Vagina (tissue), 2 donors: ENCODE data around the gene HS6ST3. TPM values are rescaled to one million over a fixed set of nuclear protein-coding genes. Genes with fewer than 3 reads are reported as not detected.

Experiments used
- DNase-seq, 2 donors: peaks; one replicate each; pipeline ENCODE4 v3.0.0-alpha.2; 2017; ENCODE audit errors: extremely low spot score in 2 of 2
- H3K27ac ChIP-seq: fragments of 200-600 bp; sonication (generic); one replicate; pipeline ENCODE4 v1.5.1; 2019
- H3K27me3 ChIP-seq: fragments of 200-600 bp; sonication (generic); one replicate; pipeline ENCODE4 v1.5.1; 2019
- H3K36me3 ChIP-seq, 2 donors: fragments of 200-600 bp; sonication (generic); one replicate each; pipeline ENCODE4 v1.5.1; 2017 to 2019
- H3K4me1 ChIP-seq: fragments of 200-600 bp; sonication (generic); one replicate; pipeline ENCODE4 v1.5.1; 2019
- H3K4me3 ChIP-seq, 2 donors: fragments of 200-600 bp; sonication (generic); 1 replicate in 1 of 2; 2 replicates in 1 of 2; pipeline ENCODE4 v1.5.1; 2016 to 2019
- H3K9me3 ChIP-seq: fragments of 200-600 bp; sonication (generic); one replicate; pipeline ENCODE4 v1.5.1; 2019
- POLR2A ChIP-seq, 2 donors: fragments of 450-650 bp; IDR thresholded peaks; one replicate each; pipeline ENCODE4 v1.6.1; 2017; ENCODE audit warnings: antibody characterized with exemption in 2 of 2, mild to moderate bottlenecking in 2 of 2, moderate library complexity in 2 of 2
- POLR2AphosphoS5 ChIP-seq, 2 donors: sonication (generic); formaldehyde crosslinking; IDR thresholded peaks; one replicate each; pipeline ENCODE4 v1.9.0; 2017; ENCODE audit warnings: antibody characterized with exemption in 2 of 2, mild to moderate bottlenecking in 2 of 2, low read depth in 1 of 2; ENCODE audit not compliant: insufficient read depth in 1 of 2
- intact Hi-C: fragments of 100-400 bp; cut with DNase I; formaldehyde crosslinking; loops from one replicate; pipeline ENCODE4 v1.15.1; 2023
- total RNA-seq: library from RNA; depleted of rRNA; stranded (reverse); fragments of >200 nt; gene quantifications from one replicate; pipeline ENCODE4 v1.2.3, GENCODE V29; 2016
- TF ChIP-seq, protein P1 (sequence below), 3 experiments: fragments of 450-650 bp in 2 of 3; fragments of 200-600 bp in 1 of 3; sonication (generic) in 1 of 3; IDR thresholded peaks; one replicate each; pipeline ENCODE4 v1.5.1; 2017 to 2019; ENCODE audit warnings: antibody characterized with exemption in 3 of 3, mild to moderate bottlenecking in 2 of 3, moderate library complexity in 2 of 3

The HS6ST3 gene
- total RNA-seq, 1 donor from 2014 or later, result 0.49 TPM

DNA sequence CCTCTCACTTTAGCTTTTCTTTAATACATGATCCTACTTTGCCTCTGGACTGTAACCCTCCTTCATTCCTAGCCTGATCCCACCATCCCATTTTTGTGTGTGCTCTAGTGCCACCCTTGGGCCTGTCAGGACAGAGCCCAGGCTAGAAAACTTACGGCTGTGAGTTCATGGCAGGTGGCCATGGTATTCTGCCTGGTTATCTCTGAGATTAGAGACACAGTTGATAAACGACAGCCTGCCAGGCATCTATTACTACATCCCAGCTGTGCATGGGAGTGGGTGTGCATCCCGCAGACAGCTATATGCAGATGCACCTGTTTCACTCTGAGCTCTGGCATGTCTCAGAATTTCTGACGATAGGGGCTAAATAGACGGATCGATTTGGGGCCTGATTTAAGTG, 110.9 kb downstream of the HS6ST3 start:
- H3K27me3 ChIP-seq, result no peaks in the 10 kb centered on the region
- TF ChIP-seq, protein P1, sequence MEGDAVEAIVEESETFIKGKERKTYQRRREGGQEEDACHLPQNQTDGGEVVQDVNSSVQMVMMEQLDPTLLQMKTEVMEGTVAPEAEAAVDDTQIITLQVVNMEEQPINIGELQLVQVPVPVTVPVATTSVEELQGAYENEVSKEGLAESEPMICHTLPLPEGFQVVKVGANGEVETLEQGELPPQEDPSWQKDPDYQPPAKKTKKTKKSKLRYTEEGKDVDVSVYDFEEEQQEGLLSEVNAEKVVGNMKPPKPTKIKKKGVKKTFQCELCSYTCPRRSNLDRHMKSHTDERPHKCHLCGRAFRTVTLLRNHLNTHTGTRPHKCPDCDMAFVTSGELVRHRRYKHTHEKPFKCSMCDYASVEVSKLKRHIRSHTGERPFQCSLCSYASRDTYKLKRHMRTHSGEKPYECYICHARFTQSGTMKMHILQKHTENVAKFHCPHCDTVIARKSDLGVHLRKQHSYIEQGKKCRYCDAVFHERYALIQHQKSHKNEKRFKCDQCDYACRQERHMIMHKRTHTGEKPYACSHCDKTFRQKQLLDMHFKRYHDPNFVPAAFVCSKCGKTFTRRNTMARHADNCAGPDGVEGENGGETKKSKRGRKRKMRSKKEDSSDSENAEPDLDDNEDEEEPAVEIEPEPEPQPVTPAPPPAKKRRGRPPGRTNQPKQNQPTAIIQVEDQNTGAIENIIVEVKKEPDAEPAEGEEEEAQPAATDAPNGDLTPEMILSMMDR (IDR thresholded peaks at IDR 0.05), result no peak
- TF ChIP-seq POLR2AphosphoS5 (IDR thresholded peaks at IDR 0.05; ENCODE audit: insufficient read depth in 1 of 2, low read depth in 1 of 2), result no peak
- TF ChIP-seq POLR2A (IDR thresholded peaks at IDR 0.05), result no peak
- no peak for DNase-seq
- no peak overlapping the region for H3K27ac ChIP-seq
- no peaks in the 10 kb centered on the region for H3K4me1 ChIP-seq
- H3K4me3 ChIP-seq, result no peak overlapping the region
- H3K36me3 ChIP-seq, result no peaks in the 10 kb centered on the region
- no peaks in the 10 kb centered on the region for H3K9me3 ChIP-seq
- intact Hi-C loops, result no loop called here

DNA sequence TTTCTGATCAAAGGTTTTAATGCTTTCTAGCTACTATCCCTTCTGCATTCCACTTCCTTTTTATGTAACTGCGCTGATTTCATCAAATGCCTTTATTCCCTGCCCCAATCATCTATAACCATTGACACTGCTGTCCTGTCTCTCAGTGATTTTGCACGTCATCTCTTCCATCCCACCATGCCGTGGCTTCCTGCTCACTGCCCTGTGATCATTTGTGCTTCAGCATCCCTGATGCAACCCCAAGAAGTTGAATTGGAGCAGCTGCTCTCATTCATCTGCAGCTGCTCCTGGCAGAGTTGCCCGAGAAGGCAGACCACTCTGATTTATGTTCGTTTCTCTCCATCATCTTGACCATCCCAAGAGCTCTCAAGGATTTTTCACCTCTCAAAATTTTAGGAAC, 112.4 kb downstream of the HS6ST3 start:
- DNase-seq, result no peak
- H3K27ac ChIP-seq, result no peak overlapping the region
- intact Hi-C loops, result no loop called here
- no peaks in the 10 kb centered on the region for H3K27me3 ChIP-seq
- no peak overlapping the region for H3K4me3 ChIP-seq
- TF ChIP-seq POLR2AphosphoS5 (IDR thresholded peaks at IDR 0.05; ENCODE audit: insufficient read depth in 1 of 2, low read depth in 1 of 2), result no peak
- no peak for TF ChIP-seq POLR2A (IDR thresholded peaks at IDR 0.05)
- TF ChIP-seq, protein P1 (IDR thresholded peaks at IDR 0.05), result no peak
- no peaks in the 10 kb centered on the region for H3K9me3 ChIP-seq
- no peaks in the 10 kb centered on the region for H3K4me1 ChIP-seq
- no peaks in the 10 kb centered on the region for H3K36me3 ChIP-seq

DNA sequence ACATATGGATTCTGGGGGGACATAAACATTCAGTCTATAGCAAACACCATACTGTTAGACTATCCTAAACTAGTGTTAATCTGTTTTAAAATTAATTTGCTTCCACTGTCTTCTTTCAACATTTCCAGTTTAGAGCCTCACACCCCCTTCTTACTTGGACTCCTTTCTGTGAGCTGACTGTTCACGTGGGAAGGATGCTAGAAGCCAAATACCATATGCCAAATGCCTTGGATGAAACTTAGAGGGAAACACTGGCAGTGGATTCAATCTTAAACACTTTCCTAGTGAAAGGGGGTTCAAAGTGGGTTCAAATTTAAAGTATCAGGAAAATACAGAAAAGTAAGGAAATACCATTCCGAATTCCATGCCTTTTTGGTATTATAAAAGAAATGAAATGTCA, 113.6 kb downstream of the HS6ST3 start:
- no peak for TF ChIP-seq POLR2AphosphoS5 (IDR thresholded peaks at IDR 0.05; ENCODE audit: insufficient read depth in 1 of 2, low read depth in 1 of 2)
- no peak for TF ChIP-seq POLR2A (IDR thresholded peaks at IDR 0.05)
- TF ChIP-seq, protein P1 (IDR thresholded peaks at IDR 0.05), result no peak
- Histone ChIP-seq H3K9me3 (no peaks in the 10 kb centered on the region), H3K4me3 (no peak overlapping the region), H3K27ac (no peak overlapping the region), H3K27me3 (no peaks in the 10 kb centered on the region), H3K36me3 (no peaks in the 10 kb centered on the region), H3K4me1 (no peaks in the 10 kb centered on the region)
- intact Hi-C loops, result no loop called here
- no peak for DNase-seq

DNA sequence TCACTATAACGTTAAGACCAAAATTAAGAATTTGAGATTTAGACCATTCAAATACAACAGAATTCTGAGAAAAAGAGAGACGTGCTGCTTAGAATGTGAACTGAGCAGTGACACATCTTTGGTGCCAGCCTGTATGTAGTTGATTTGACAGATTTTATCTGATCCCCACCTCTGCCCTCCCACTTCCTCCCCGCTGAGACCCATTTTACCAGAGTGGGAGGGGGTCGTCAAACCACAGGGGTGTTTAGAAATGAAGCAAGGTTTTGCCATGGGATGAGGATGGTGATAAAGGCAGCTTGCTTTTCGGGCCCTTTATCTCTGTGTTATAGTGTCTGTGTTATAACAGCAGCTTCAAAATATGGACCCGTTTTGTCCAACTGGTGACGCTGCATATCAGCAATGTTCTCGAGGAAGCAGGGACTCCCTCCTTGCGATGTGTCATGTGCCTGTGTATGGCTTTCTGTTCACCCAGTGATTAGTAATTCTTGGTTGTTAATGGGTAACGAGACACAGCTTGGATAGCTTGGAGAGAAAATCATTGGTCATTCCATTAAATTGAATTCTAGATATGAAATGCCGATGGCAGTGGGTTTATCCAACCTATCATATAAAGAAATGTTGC, 125.0 kb downstream of the HS6ST3 start:
- Histone ChIP-seq H3K36me3 (no peaks in the 10 kb centered on the region), H3K4me1 (no peaks in the 10 kb centered on the region), H3K9me3 (no peaks in the 10 kb centered on the region), H3K27me3 (no peaks in the 10 kb centered on the region), H3K4me3 (no peak overlapping the region), H3K27ac (no peak overlapping the region)
- DNase-seq, result no peak
- intact Hi-C loops, result no loop called here
- TF ChIP-seq, protein P1 (IDR thresholded peaks at IDR 0.05), result no peak
- TF ChIP-seq POLR2A (IDR thresholded peaks at IDR 0.05), result no peak
- TF ChIP-seq POLR2AphosphoS5 (IDR thresholded peaks at IDR 0.05; ENCODE audit: insufficient read depth in 1 of 2, low read depth in 1 of 2), result no peak

DNA sequence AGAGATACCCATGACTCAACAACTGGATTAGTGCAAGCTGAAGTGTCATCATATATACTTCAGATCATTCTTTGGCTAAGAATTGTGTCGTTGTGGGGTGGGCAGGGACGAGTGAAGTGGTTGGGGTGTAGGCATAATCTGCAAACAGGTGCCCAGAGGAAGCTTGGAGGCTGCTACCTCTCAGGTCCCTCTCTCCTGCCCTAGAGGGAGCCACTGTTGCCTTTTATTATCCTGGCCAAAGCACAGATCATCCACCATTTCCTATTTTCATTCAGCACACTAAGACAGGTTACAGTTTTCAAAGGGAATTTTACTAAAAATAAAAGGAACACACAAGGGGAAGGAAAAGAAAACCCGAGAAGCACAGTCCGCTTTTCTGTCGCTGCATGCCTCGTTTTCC, 126.6 kb downstream of the HS6ST3 start:
- TF ChIP-seq POLR2AphosphoS5 (IDR thresholded peaks at IDR 0.05; ENCODE audit: insufficient read depth in 1 of 2, low read depth in 1 of 2) (no peak), POLR2A (IDR thresholded peaks at IDR 0.05) (no peak)
- TF ChIP-seq, protein P1 (IDR thresholded peaks at IDR 0.05), result no peak
- Histone ChIP-seq H3K9me3 (no peaks in the 10 kb centered on the region), H3K4me3 (no peak overlapping the region), H3K27ac (no peak overlapping the region), H3K36me3 (no peaks in the 10 kb centered on the region), H3K4me1 (no peaks in the 10 kb centered on the region), H3K27me3 (no peaks in the 10 kb centered on the region)
- no peak for DNase-seq
- intact Hi-C loops, result no loop called here
